Epithelial cell of prostate (primary cell): ENCODE data around the gene HERC4.
A peak's percentile ranks its signal among the peaks of the same experiment; 100 is the strongest.

Experiments
- DNase-seq: peaks from one replicate; pipeline ENCODE4 v3.0.0-alpha.2; 2011; ENCODE audit warnings: low read depth, low spot score
- H3K27ac ChIP-seq: fragments of 450-650 bp; 2 replicates; pipeline ENCODE4 v1.5.1; 2017; ENCODE audit warnings: mild to moderate bottlenecking

Gene HERC4

GRCh38 chr10:68074775-68075549, at the start of gene HERC4:
HERC4 (minus strand) TSS chr10:68075283; CDS start chr10:68073108, 2,175 bp downstream.
- peak within 1 kb of the TSS; percentile 98 for H3K27ac ChIP-seq
- DNase-seq: peak; percentile 67

GRCh38 chr10:68124718-68125117, 49.6 kb upstream of the HERC4 start:
- no peak overlapping the region for H3K27ac ChIP-seq
- DNase-seq: no peak

GRCh38 chr10:68121852-68122251, 46.8 kb upstream of the HERC4 start:
- no peak overlapping the region for H3K27ac ChIP-seq
- no peak for DNase-seq

GRCh38 chr10:68121020-68121743, 46.1 kb upstream of the HERC4 start:
- no peak for DNase-seq

GRCh38 chr10:68118657-68119056, 43.6 kb upstream of the HERC4 start:
- DNase-seq: no peak
- no peak overlapping the region for H3K27ac ChIP-seq

More at GRCh38 chr10:68121020-68121743, 46.1 kb upstream of the HERC4 start:
- H3K27ac ChIP-seq: no peak overlapping the region

GRCh38 chr10:68112837-68113236, 37.8 kb upstream of the HERC4 start:
- DNase-seq: no peak
- H3K27ac ChIP-seq: no peak overlapping the region

- H3K27ac ChIP-seq: no peak overlapping the region
- DNase-seq: no peak
Measured at GRCh38 chr10:68111584-68111983, 36.5 kb upstream of the HERC4 start.

GRCh38 chr10:68110027-68110426, 34.9 kb upstream of the HERC4 start:
- no peak overlapping the region for H3K27ac ChIP-seq
- no peak for DNase-seq

GRCh38 chr10:68109331-68109730, 34.2 kb upstream of the HERC4 start, which contains the start of gene MYPN:
MYPN (plus strand) TSS chr10:68109488; CDS start chr10:68121439, 11,951 bp downstream.
- H3K27ac ChIP-seq: no peak within 1 kb of the TSS
- DNase-seq: no peak

- H3K27ac ChIP-seq: no peak overlapping the region
- DNase-seq: no peak
Measured at GRCh38 chr10:68108653-68109052, 33.6 kb upstream of the HERC4 start.

GRCh38 chr10:68108051-68108450, 33.0 kb upstream of the HERC4 start:
- DNase-seq: no peak
- no peak overlapping the region for H3K27ac ChIP-seq

GRCh38 chr10:68107651-68108050, 32.6 kb upstream of the HERC4 start:
- no peak overlapping the region for H3K27ac ChIP-seq
- no peak for DNase-seq

GRCh38 chr10:68106656-68107055, 31.6 kb upstream of the HERC4 start:
- no peak for DNase-seq
- H3K27ac ChIP-seq: peak overlapping the region; percentile 37

- H3K27ac ChIP-seq: peak overlapping the region; percentile 37
- no peak for DNase-seq
Measured at GRCh38 chr10:68105820-68106219, 30.7 kb upstream of the HERC4 start.

GRCh38 chr10:68103901-68104300, 28.8 kb upstream of the HERC4 start:
- no peak for DNase-seq
- no peak overlapping the region for H3K27ac ChIP-seq

GRCh38 chr10:68103261-68103878, 28.3 kb upstream of the HERC4 start:
- DNase-seq: no peak
- no peak overlapping the region for H3K27ac ChIP-seq

GRCh38 chr10:68101066-68101465, 26.0 kb upstream of the HERC4 start:
- no peak for DNase-seq
- H3K27ac ChIP-seq: no peak overlapping the region

- DNase-seq: no peak
Measured at GRCh38 chr10:68099736-68100135, 24.7 kb upstream of the HERC4 start.

GRCh38 chr10:68096913-68097516, 21.9 kb upstream of the HERC4 start:
- DNase-seq: peak; percentile 91
- H3K27ac ChIP-seq: peak overlapping the region; percentile 95

More at GRCh38 chr10:68099736-68100135, 24.7 kb upstream of the HERC4 start:
- peak overlapping the region; percentile 37 for H3K27ac ChIP-seq

- peak overlapping the region; percentile 95 for H3K27ac ChIP-seq
- DNase-seq: no peak
Measured at GRCh38 chr10:68095153-68095552, 20.1 kb upstream of the HERC4 start.
